Adrenal gland (tissue), 12 donors: Measurements from ENCODE around the gene REM1. TPM values are rescaled to one million over a fixed set of nuclear protein-coding genes. Genes with fewer than 3 reads are reported as not detected.

Experiments used
- DNase-seq, 7 donors: peaks; one replicate each; pipeline ENCODE4 v3.0.0-alpha.2; 2019 to 2020
- H3K27ac ChIP-seq, 5 donors: fragments of 200-600 bp; sonication (generic) in 4 of 5; 1 replicate in 3 of 5; 2 replicates in 2 of 5; pipeline versions ENCODE4 v1.5.1 to v1.8.0; 2016 to 2020; ENCODE audit warnings: mild to moderate bottlenecking in 1 of 5
- H3K27me3 ChIP-seq: fragments of 200-600 bp; 2 replicates; pipeline ENCODE4 v1.8.0; 2021
- H3K36me3 ChIP-seq, 2 donors: fragments of 200-600 bp; replicated peaks in 1 of 2; 1 replicate in 1 of 2; 2 replicates in 1 of 2; pipeline versions ENCODE4 v1.5.1 to v1.8.0; 2018 to 2022
- H3K4me1 ChIP-seq, 2 donors: fragments of 200-600 bp; replicated peaks in 1 of 2; 1 replicate in 1 of 2; 2 replicates in 1 of 2; pipeline versions ENCODE4 v1.5.1 to v1.8.0; 2018 to 2021
- H3K4me3 ChIP-seq, 4 donors: fragments of 200-600 bp; sonication (generic) in 3 of 4; one replicate each; pipeline ENCODE4 v1.5.1; 2016 to 2018
- H3K9me3 ChIP-seq, 3 donors: fragments of 200-600 bp; sonication (generic) in 1 of 3; replicated peaks in 1 of 3; 1 replicate in 2 of 3; 2 replicates in 1 of 3; pipeline versions ENCODE4 v1.5.1 to v1.8.0; 2016 to 2021
- POLR2A ChIP-seq, 2 donors: fragments of 450-650 bp; IDR thresholded peaks; one replicate each; pipeline ENCODE4 v1.6.1; 2017; ENCODE audit warnings: antibody characterized with exemption in 2 of 2, mild to moderate bottlenecking in 2 of 2, moderate library complexity in 1 of 2
- WGBS, 4 donors: extraction: QIAGEN DNeasy Blood & Tissue Kit in 2 of 4; methylation state at CpG; one replicate each; pipeline versions ENCODE4 v1.1.5 to v1.1.7; 2013 to 2017; 5-methylcytosine and 5-hydroxymethylcytosine counted together
- intact Hi-C, 2 donors: fragments of 100-400 bp; cut with DNase I; formaldehyde crosslinking; loops; one replicate each; pipeline versions ENCODE4 v1.14.1 to v1.15.0; 2022 to 2023
- polyA plus RNA-seq, 3 donors: library from polyadenylated mRNA; stranded (reverse); fragments of 200-250 nt in 2 of 3; fragments of 350-450 nt in 1 of 3; fragmentation: Illumina TruSeq in 1 of 3; extraction: RNeasy Lipid Tissue Mini Kit (QIAGEN cat#74804) in 1 of 3; gene quantifications; one replicate each; pipeline ENCODE4 v1.2.3, GENCODE V29; 2013 to 2014
- total RNA-seq, 9 donors: library from RNA; depleted of rRNA in 4 of 9; stranded (reverse); fragments of >200 nt in 4 of 9; fragments of 120-200 nt in 1 of 9; fragmentation: NEBNext Ultra II Directional in 1 of 9; extraction: Animal tissue kit (Norgen Biotek cat#: 25700) in 1 of 9; gene quantifications; one replicate each; pipeline versions ENCODE4 v1.1.0 to v1.2.4, GENCODE V29; 2013 to 2023
- TF ChIP-seq, protein P1 (sequence below), 6 experiments: fragments of 450-650 bp in 4 of 6; fragments of 200-600 bp in 2 of 6; sonication (generic) in 1 of 6; IDR thresholded peaks; 1 replicate in 5 of 6; 2 replicates in 1 of 6; pipeline versions ENCODE4 v1.5.1 to v1.8.0; 2016 to 2021; ENCODE audit warnings: antibody characterized with exemption in 6 of 6, mild to moderate bottlenecking in 2 of 6, moderate library complexity in 1 of 6
- donor health status: healthy with polysubstance abuse.
- donor health status: Bipolar disorder and iron deficiency.
- donor health status: DM: yes; HTN: yes; CAD: no.
- donor health status: DM: no; HTN: no; CAD: no.
- donor health status: DM: no; HTN: no; CAD: no.
- donor health status: DM: yes; HTN: yes; CAD: no.

The REM1 gene
- total and polyA plus RNA-seq, 12 donors, result 0.26 to 19.3 (median 2.5) TPM

DNA sequence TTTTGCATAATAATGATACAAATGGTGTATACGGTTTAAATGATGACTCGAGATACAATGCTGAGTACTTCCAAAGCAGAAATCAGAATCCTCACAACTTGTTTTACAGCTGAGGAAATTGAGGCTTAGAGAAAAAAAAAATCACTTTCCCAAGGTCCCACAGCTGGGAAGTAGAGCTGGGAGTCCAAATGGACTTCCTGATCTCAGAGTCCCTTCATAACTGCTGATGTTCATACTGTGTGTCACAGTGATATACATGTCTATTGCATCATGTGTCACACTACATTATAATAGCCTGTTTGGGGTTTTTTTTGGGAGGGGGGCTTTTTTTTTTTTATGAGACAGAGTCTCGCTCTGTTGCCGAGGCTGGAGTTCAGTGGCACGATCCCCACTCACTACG is 47.6 kb downstream of the REM1 start:
- 77 to 96% (median 86%) methylated on average over 6 of the region's 6 CpGs for WGBS, 4 donors
- TF ChIP-seq POLR2A (IDR thresholded peaks at IDR 0.05), result no peak
- TF ChIP-seq, protein P1, sequence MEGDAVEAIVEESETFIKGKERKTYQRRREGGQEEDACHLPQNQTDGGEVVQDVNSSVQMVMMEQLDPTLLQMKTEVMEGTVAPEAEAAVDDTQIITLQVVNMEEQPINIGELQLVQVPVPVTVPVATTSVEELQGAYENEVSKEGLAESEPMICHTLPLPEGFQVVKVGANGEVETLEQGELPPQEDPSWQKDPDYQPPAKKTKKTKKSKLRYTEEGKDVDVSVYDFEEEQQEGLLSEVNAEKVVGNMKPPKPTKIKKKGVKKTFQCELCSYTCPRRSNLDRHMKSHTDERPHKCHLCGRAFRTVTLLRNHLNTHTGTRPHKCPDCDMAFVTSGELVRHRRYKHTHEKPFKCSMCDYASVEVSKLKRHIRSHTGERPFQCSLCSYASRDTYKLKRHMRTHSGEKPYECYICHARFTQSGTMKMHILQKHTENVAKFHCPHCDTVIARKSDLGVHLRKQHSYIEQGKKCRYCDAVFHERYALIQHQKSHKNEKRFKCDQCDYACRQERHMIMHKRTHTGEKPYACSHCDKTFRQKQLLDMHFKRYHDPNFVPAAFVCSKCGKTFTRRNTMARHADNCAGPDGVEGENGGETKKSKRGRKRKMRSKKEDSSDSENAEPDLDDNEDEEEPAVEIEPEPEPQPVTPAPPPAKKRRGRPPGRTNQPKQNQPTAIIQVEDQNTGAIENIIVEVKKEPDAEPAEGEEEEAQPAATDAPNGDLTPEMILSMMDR (IDR thresholded peaks at IDR 0.05), result no peak
- H3K4me3 ChIP-seq, result no peak overlapping the region
- peaks cover 15 to 47% of the 10 kb centered on the region in 2 donors for H3K4me1 ChIP-seq
- no peaks in the 10 kb centered on the region for H3K9me3 ChIP-seq
- peak overlapping the region in 3 of 5 donors; percentile 12 to 55 (median 55) for H3K27ac ChIP-seq
- no peak for DNase-seq
- intact Hi-C loops, result no loop called here
- no peaks in the 10 kb centered on the region for H3K27me3 ChIP-seq
- H3K36me3 ChIP-seq, result peaks cover 0 to 9% of the 10 kb centered on the region in 2 donors

DNA sequence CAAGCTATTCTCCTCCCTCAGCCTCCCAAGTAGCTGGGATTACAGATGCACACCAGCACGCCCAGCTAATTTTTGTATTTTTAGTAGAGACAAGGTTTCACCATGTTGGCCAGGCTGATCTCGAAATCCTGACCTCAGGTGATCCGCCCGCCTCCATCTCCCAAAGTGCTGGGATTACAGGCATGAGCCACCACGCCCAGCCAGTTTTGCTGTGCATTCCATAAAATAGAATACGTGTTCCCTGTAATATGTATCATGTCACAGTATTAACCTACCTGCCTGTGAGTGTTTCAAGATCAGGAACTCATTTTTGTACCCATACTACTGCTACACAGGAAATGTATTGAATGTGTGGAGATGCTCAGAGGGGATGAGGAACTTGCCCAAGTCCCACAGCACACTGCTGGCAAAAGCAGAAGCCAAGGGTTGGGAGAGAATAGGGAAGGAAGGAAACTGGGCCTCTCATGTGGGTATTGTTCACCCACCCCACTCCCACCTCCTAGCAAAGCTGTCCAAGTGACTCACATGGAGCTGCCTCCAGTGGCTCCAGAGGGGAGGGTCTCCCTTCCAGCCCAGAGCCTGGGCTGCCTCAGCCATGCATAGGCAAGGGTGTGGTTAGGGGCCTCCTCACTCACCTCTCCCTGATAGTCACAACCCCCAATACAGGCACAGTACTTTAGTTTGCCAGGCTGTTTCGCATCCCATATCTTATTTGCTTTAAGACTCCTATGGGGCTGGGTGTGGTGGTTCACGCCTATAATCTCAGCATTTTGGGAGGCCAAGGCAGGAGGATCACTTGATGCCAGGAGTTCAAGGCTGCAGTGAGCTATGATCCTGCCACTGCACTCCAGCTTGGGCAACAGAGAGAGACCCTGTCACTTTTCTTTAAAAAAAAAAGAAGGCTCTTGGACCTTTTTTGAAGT is 48.5 kb downstream of the REM1 start:
- TF ChIP-seq, protein P1 (IDR thresholded peaks at IDR 0.05), result no peak
- intact Hi-C loops, result no loop called here
- Histone ChIP-seq H3K9me3 (no peaks in the 10 kb centered on the region), H3K36me3 (peaks cover 0 to 18% of the 10 kb centered on the region in 2 donors), H3K4me3 (no peak overlapping the region), H3K27ac (peak overlapping the region in 2 of 5 donors; percentile 48 to 55), H3K27me3 (no peaks in the 10 kb centered on the region), H3K4me1 (peaks cover 15 to 45% of the 10 kb centered on the region in 2 donors)
- DNase-seq, result peak in 2 of 7 donors; percentile 43 to 58
- WGBS, 4 donors, result 78 to 87% (median 83%) methylated on average over 8 of the region's 8 CpGs

DNA sequence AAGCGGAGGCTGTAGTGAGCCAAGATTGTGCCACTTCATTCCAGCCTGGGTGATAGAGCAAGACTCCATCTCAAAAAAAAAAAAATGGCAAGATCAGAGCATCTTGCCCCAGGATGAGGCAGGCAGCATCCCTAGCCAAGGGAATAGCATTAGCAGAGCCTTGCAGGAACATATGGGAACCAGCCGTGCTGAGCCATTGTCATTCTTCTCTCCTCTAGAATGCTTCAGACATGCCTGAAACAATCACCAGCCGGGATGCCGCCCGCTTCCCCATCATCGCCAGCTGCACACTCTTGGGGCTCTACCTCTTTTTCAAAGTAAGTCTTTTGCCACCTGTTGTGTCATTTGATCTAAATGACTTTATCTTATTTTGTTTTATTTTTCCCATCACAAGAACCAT is 52.2 kb downstream of the REM1 start:
- Histone ChIP-seq H3K4me1 (peaks cover 6 to 14% of the 10 kb centered on the region in 2 donors), H3K27ac (no peak overlapping the region), H3K36me3 (peaks cover 0 to 52% of the 10 kb centered on the region in 2 donors), H3K27me3 (no peaks in the 10 kb centered on the region), H3K9me3 (no peaks in the 10 kb centered on the region), H3K4me3 (no peak overlapping the region)
- TF ChIP-seq, protein P1 (IDR thresholded peaks at IDR 0.05), result no peak
- no peak for TF ChIP-seq POLR2A (IDR thresholded peaks at IDR 0.05)
- 90 to 96% (median 92%) methylated on average over 6 of the region's 6 CpGs for WGBS, 4 donors
- DNase-seq, result no peak
- intact Hi-C loops, result no loop called here

Other genes with a start within 250 kb of the REM1 start
- gene DEFB115, start 217.6 kb upstream of the REM1 start, total RNA-seq, result not detected
- gene DEFB115, start 217.6 kb upstream of the REM1 start, polyA plus RNA-seq, result not detected
- gene DEFB116, start 166.7 kb upstream of the REM1 start, total RNA-seq, result not detected
- not detected for gene DEFB116, start 166.7 kb upstream of the REM1 start, polyA plus RNA-seq
- not detected for gene DEFB118, start 106.7 kb upstream of the REM1 start, total RNA-seq
- not detected for gene DEFB118, start 106.7 kb upstream of the REM1 start, polyA plus RNA-seq
- not detected for gene DEFB119, start 84.7 kb upstream of the REM1 start, total RNA-seq
- not detected for gene DEFB119, start 84.7 kb upstream of the REM1 start, polyA plus RNA-seq
- gene DEFB121, start 69.1 kb upstream of the REM1 start, total RNA-seq, result not detected
- gene DEFB121, start 69.1 kb upstream of the REM1 start, polyA plus RNA-seq, result not detected
- not detected for gene DEFB123, start 34.7 kb upstream of the REM1 start, total RNA-seq
- gene DEFB123, start 34.7 kb upstream of the REM1 start, polyA plus RNA-seq, result not detected
- not detected for gene DEFB124, start 161 bp upstream of the REM1 start, total RNA-seq
- gene DEFB124, start 161 bp upstream of the REM1 start, polyA plus RNA-seq, result under 1 TPM in 1 of 3 donors, not detected in 2; 0.20 TPM
- gene HM13, start 39.2 kb downstream of the REM1 start, total RNA-seq, result 100 to 1,000 TPM in 6 of 9 donors, 10 to 100 TPM in 3; 48.5 to 356 (median 152) TPM
- gene HM13, start 39.2 kb downstream of the REM1 start, polyA plus RNA-seq, result 100 to 1,000 TPM; 177 to 241 (median 236) TPM
- gene ID1, start 130.0 kb downstream of the REM1 start, total RNA-seq, result 100 to 1,000 TPM in 7 of 9 donors, 10 to 100 TPM in 2; 40.9 to 468 (median 110) TPM
- gene ID1, start 130.0 kb downstream of the REM1 start, polyA plus RNA-seq, result 100 to 1,000 TPM in 2 of 3 donors, 10 to 100 TPM in 1; 19.8 to 357 (median 192) TPM
- 1 to 10 TPM in 1 of 9 donors, not detected in 8; 1.6 TPM for gene COX4I2, start 162.6 kb downstream of the REM1 start, total RNA-seq
- 10 to 100 TPM in 1 of 3 donors, 1 to 10 TPM in 1, under 1 TPM in 1; 0.26 to 12.9 (median 2.8) TPM for gene COX4I2, start 162.6 kb downstream of the REM1 start, polyA plus RNA-seq
- gene BCL2L1, start 247.6 kb downstream of the REM1 start, total RNA-seq, result 100 to 1,000 TPM in 2 of 9 donors, 10 to 100 TPM in 7; 42.9 to 143 (median 74.4) TPM
- gene BCL2L1, start 247.6 kb downstream of the REM1 start, polyA plus RNA-seq, result 10 to 100 TPM; 40.2 to 67.9 (median 40.8) TPM